Fibroblast of mammary gland (primary cell): Measurements from ENCODE around the gene LIME1.

Experiments used
- DNase-seq: peaks from one replicate; pipeline ENCODE4 v3.0.0-alpha.2; 2010; ENCODE audit warnings: low read depth
- H3K4me3 ChIP-seq: 2 replicates; pipeline ENCODE4 v1.5.1; 2011; ENCODE audit warnings: low read depth, mild to moderate bottlenecking, low read length, moderate library complexity; ENCODE audit not compliant: control insufficient read depth
- CTCF ChIP-seq: conservative IDR thresholded peaks from 2 replicates; pipeline ENCODE4 v1.5.1; 2011; ENCODE audit warnings: low read depth, low read length, inconsistent platforms; ENCODE audit not compliant: control insufficient read depth, insufficient read depth

The LIME1 gene

GRCh38 chr20:63736893-63737694, 630 bp downstream of the LIME1 start:
- no peak for TF ChIP-seq CTCF
- DNase-seq = no peak
- no peak overlapping the region for H3K4me3 ChIP-seq

- no peak for DNase-seq
- no peak overlapping the region for H3K4me3 ChIP-seq
- TF ChIP-seq CTCF = no peak
Measured at GRCh38 chr20:63737695-63737944, 1.2 kb downstream of the LIME1 start.

- H3K4me3 ChIP-seq = no peak overlapping the region
- no peak for TF ChIP-seq CTCF
- DNase-seq = no peak
Measured at GRCh38 chr20:63737945-63738686, 1.7 kb downstream of the LIME1 start.

GRCh38 chr20:63738687-63739129, 2.2 kb downstream of the LIME1 start:
- TF ChIP-seq CTCF = no peak
- peak; percentile 25 for DNase-seq
- no peak overlapping the region for H3K4me3 ChIP-seq

GRCh38 chr20:63739130-63740069, 2.9 kb downstream of the LIME1 start, which contains the start of gene SLC2A4RG:
SLC2A4RG (plus strand) TSS chr20:63739776; CDS start chr20:63739913, 137 bp downstream.
- no peak for TF ChIP-seq CTCF
- DNase-seq = peak; percentile 57
- H3K4me3 ChIP-seq = peak within 1 kb of the TSS; percentile 60

- H3K4me3 ChIP-seq = peak overlapping the region; percentile 60
- no peak for TF ChIP-seq CTCF
- DNase-seq = peak; percentile 17
Measured at GRCh38 chr20:63740070-63740626, 3.7 kb downstream of the LIME1 start.
